Activated CD4-positive, alpha-beta T cell treated with anti-CD3 and anti-CD28 coated beads, Interleukin-2, amount 50 U/mL, for 4 hours (primary cell): ENCODE measurements around the gene ATP7B.

Experiments
- DNase-seq, 2 experiments: peaks; one replicate each; pipeline ENCODE4 v3.0.0-alpha.2; 2020

Gene ATP7B

GRCh38 chr13:51976423-51976822 is 34.8 kb downstream of the ATP7B start:
- no peak for DNase-seq

GRCh38 chr13:51974482-51974881 is 36.8 kb downstream of the ATP7B start:
- DNase-seq = no peak

- no peak for DNase-seq
Observed at GRCh38 chr13:51971520-51972426, 39.5 kb downstream of the ATP7B start.

- DNase-seq = no peak
Observed at GRCh38 chr13:51970349-51970748, 40.9 kb downstream of the ATP7B start.

GRCh38 chr13:51967482-51968446 is 43.5 kb downstream of the ATP7B start:
- DNase-seq = no peak

- no peak for DNase-seq
Observed at GRCh38 chr13:51966186-51966585, 45.1 kb downstream of the ATP7B start.

GRCh38 chr13:51961493-51962403 is 49.5 kb downstream of the ATP7B start:
- no peak for DNase-seq

GRCh38 chr13:51960766-51961165 is 50.5 kb downstream of the ATP7B start:
- no peak for DNase-seq

GRCh38 chr13:51959773-51960172 is 51.5 kb downstream of the ATP7B start:
- DNase-seq = no peak

GRCh38 chr13:51958217-51958547 is 53.1 kb downstream of the ATP7B start:
- no peak for DNase-seq

GRCh38 chr13:51957377-51958216 is 53.7 kb downstream of the ATP7B start:
- DNase-seq = no peak

- no peak for DNase-seq
Observed at GRCh38 chr13:51956717-51957116, 54.5 kb downstream of the ATP7B start.

- no peak for DNase-seq
Observed at GRCh38 chr13:51955816-51956603, 55.2 kb downstream of the ATP7B start.

- no peak for DNase-seq
Observed at GRCh38 chr13:51955281-51955771, 55.9 kb downstream of the ATP7B start.

GRCh38 chr13:51953347-51954195 is 57.7 kb downstream of the ATP7B start:
- DNase-seq = no peak

GRCh38 chr13:51950722-51951121 is 60.5 kb downstream of the ATP7B start:
- no peak for DNase-seq

GRCh38 chr13:51946163-51946669 is 65.0 kb downstream of the ATP7B start:
- DNase-seq = no peak

- DNase-seq = no peak
Observed at GRCh38 chr13:51945149-51945548, 66.1 kb downstream of the ATP7B start.

GRCh38 chr13:51944428-51944827 is 66.8 kb downstream of the ATP7B start:
- DNase-seq = no peak
